ENCODE data around the gene ABCC12. TPM values are rescaled to one million over a fixed set of nuclear protein-coding genes. Genes with fewer than 3 reads are reported as not detected.

ABCC12 gene
- total and polyA plus RNA-seq, 2 of the 8 experiments (the other 6 are each of a cell fraction or from before 2014, with no cell fraction given): 0.05 TPM; not detected in 1

DNA sequence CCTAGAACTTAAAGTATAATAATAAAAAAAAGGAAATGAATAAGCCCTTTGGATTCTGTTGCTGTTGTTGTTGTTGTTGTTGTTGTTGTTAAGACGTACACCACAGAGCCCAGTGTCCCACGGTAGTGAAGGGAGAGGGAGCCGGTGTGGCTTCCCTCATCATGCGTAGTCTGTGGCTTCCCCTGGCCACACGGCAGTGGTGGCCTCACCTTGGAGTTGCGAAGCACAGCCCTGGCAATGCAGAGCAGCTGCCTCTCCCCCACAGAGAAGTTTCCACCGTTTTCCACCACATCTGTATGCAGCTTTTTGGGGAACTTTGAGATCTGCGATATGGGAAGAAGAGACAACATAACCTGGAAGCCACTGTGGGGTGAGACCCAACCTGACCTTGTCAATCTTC lies 14.1 kb upstream of the ABCC12 start:
- no peak overlapping the region for H3K4ac ChIP-seq (replicated peaks; ENCODE audit: insufficient read length, low read depth, low read length)
- ChIA-PET POLR2A (ENCODE audit: partially characterized antibody) (interaction anchor here (0.6 kb wide), 1 partner anchor 215 kb away, joined by 3 read pairs; the partner anchor contains the start of gene SIAH1), CTCF (ENCODE audit: partially characterized antibody) (interaction anchor here (1.4 kb wide), 1 partner anchor 62 kb away, joined by 3 read pairs; no protein-coding TSS in a partner anchor)
- H4K5ac ChIP-seq (ENCODE audit: insufficient read length, low read depth, low read length): no peak overlapping the region
- H3K27me3 ChIP-seq (replicated peaks in 1 of 4; ENCODE audit: control insufficient read depth in 3 of 4, extremely low read depth in 1 of 4, insufficient read depth in 3 of 4, low read length in 3 of 4): no peaks in the 10 kb centered on the region
- H2AFZ ChIP-seq (ENCODE audit: low read length): no peak overlapping the region
- no peak for FAIRE-seq
- no peak overlapping the region for H3K23ac ChIP-seq (ENCODE audit: insufficient read length)
- H2BK120ac ChIP-seq (replicated peaks; ENCODE audit: low read depth, low read length): no peak overlapping the region
- H3K56ac ChIP-seq (replicated peaks; ENCODE audit: insufficient read length, low read depth, low read length): no peak overlapping the region
- no peaks in the 10 kb centered on the region for H3K79me1 ChIP-seq (ENCODE audit: low read depth, low read length)
- no peak overlapping the region for H2BK20ac ChIP-seq (ENCODE audit: low read length)
- no peak overlapping the region for H4K91ac ChIP-seq (replicated peaks; ENCODE audit: insufficient read length, low read length)
- H3K4me1 ChIP-seq (replicated peaks in 1 of 4; ENCODE audit: control insufficient read depth in 3 of 4, insufficient read depth in 4 of 4, low read length in 3 of 4): no peaks in the 10 kb centered on the region
- H3K23me2 ChIP-seq (ENCODE audit: low read depth, low read length): no peaks in the 10 kb centered on the region
- H2BK5ac ChIP-seq (ENCODE audit: low read depth, low read length): no peak overlapping the region
- no peak overlapping the region for H4K8ac ChIP-seq (ENCODE audit: extremely low read depth, insufficient read depth, low read length)
- H2BK12ac ChIP-seq (ENCODE audit: low read depth, low read length): no peak overlapping the region
- no peaks in the 10 kb centered on the region; a peak in 1 of 4 replicates for H3K79me2 ChIP-seq (ENCODE audit: control insufficient read depth in 1 of 2, insufficient read depth in 2 of 2, low read length in 2 of 2)
- H3K27ac ChIP-seq (ENCODE audit: low read depth, low read length): no peak overlapping the region
- H2BK15ac ChIP-seq (ENCODE audit: low read length): no peak overlapping the region
- no peak overlapping the region for H2AK5ac ChIP-seq (ENCODE audit: low read depth, low read length)
- no peak overlapping the region for H3K9ac ChIP-seq (replicated peaks in 1 of 4; ENCODE audit: extremely low read depth in 1 of 4, low read depth in 3 of 4, low read length in 3 of 4)
- H3K4me3 ChIP-seq (ENCODE audit: extremely low read depth in 1 of 4, insufficient read depth in 2 of 4, low read depth in 3 of 4, low read length in 4 of 4): no peak overlapping the region
- H3K14ac ChIP-seq (ENCODE audit: insufficient read length): no peak overlapping the region
- no peak for DNase-seq (ENCODE audit: low read depth in 1 of 2, low spot score in 2 of 2)
- TF ChIP-seq RFX5 (IDR thresholded peaks at IDR 0.05; ENCODE audit: borderline replicate concordance, low read depth, low read length) (no peak), SUZ12 (IDR thresholded peaks at IDR 0.05; ENCODE audit: low read length) (no peak), GTF2F1 (IDR thresholded peaks at IDR 0.05; ENCODE audit: borderline replicate concordance, low read depth, low read length) (no peak), JUN (IDR thresholded peaks at IDR 0.05; ENCODE audit: low read depth, low read length) (no peak), POLR2AphosphoS5 (IDR thresholded peaks at IDR 0.05; ENCODE audit: low read depth, low read length) (no peak), RNF2 (IDR thresholded peaks at IDR 0.05; ENCODE audit: borderline replicate concordance, low read depth, low read length, missing control alignments, poor library complexity, severe bottlenecking) (no peak), POLR2A (IDR thresholded peaks at IDR 0.05; ENCODE audit: control extremely low read depth in 1 of 2, low read depth in 2 of 2, low read length in 2 of 2) (no peak), EZH2 (IDR thresholded peaks at IDR 0.05; ENCODE audit: low read depth, low read length, severe bottlenecking) (no peak), CHD1 (IDR thresholded peaks at IDR 0.05; ENCODE audit: low read depth, low read length) (no peak), CBX5 (IDR thresholded peaks at IDR 0.05; ENCODE audit: low read depth, low read length) (no peak)
- no peaks in the 10 kb centered on the region for H3K36me3 ChIP-seq (ENCODE audit: control insufficient read depth in 2 of 4, insufficient read depth in 4 of 4, low read length in 3 of 4)
- no peaks in the 10 kb centered on the region for H3K9me3 ChIP-seq (ENCODE audit: insufficient read depth in 2 of 2, low read depth in 1 of 2, low read length in 1 of 2)
- H4K20me1 ChIP-seq (replicated peaks in 1 of 2; ENCODE audit: control insufficient read depth in 1 of 2, insufficient read depth in 2 of 2, low read length in 2 of 2): no peaks in the 10 kb centered on the region
- WGBS, 2 experiments (ENCODE audit: extremely low coverage in 1 of 2, insufficient coverage in 1 of 2, insufficient read length in 1 of 2, insufficient replicate concordance in 2 of 2, low coverage in 1 of 2, low lambda C conversion rate in 2 of 2, missing lambda C conversion rate in 1 of 2): 94% methylated on average over 6 of the region's 8 CpGs; no CpG with 5 or more reads in 1 of the 2 experiments
- no peak overlapping the region for H3K4me2 ChIP-seq (ENCODE audit: insufficient read depth in 1 of 2, low read depth in 2 of 2, low read length in 2 of 2)
- H3K18ac ChIP-seq (ENCODE audit: extremely low read depth, low read length): no peak overlapping the region

Data from H1 (cell line).